ENCODE data around the gene AGXT.

AGXT gene

GRCh38 chr2:240917684-240918257 is 49.1 kb downstream of the AGXT start:
- no peak overlapping the region for H3K27ac ChIP-seq
- no peak for TF ChIP-seq CTCF (conservative IDR thresholded peaks at IDR 0.05)
- TF ChIP-seq ZFX (IDR thresholded peaks at IDR 0.05): no peak

GRCh38 chr2:240918258-240919091 is 49.9 kb downstream of the AGXT start:
- no peak overlapping the region for H3K27ac ChIP-seq
- TF ChIP-seq CTCF (conservative IDR thresholded peaks at IDR 0.05) (no peak), ZFX (IDR thresholded peaks at IDR 0.05) (no peak)

GRCh38 chr2:240919161-240919781 is 50.6 kb downstream of the AGXT start:
- no peak overlapping the region for H3K27ac ChIP-seq
- TF ChIP-seq CTCF (conservative IDR thresholded peaks at IDR 0.05): no peak
- no peak for TF ChIP-seq ZFX (IDR thresholded peaks at IDR 0.05)

- no peak overlapping the region for H3K27ac ChIP-seq
Measured at GRCh38 chr2:240919786-240920782, 51.5 kb downstream of the AGXT start.

GRCh38 chr2:240920783-240921231 is 52.2 kb downstream of the AGXT start:
- TF ChIP-seq ZFX (IDR thresholded peaks at IDR 0.05) (no peak), CTCF (conservative IDR thresholded peaks at IDR 0.05) (no peak)
- H3K27ac ChIP-seq: no peak overlapping the region

More at GRCh38 chr2:240919786-240920782, 51.5 kb downstream of the AGXT start:
- TF ChIP-seq ZFX (IDR thresholded peaks at IDR 0.05) (no peak), CTCF (conservative IDR thresholded peaks at IDR 0.05) (no peak)

- H3K27ac ChIP-seq: no peak overlapping the region
- TF ChIP-seq CTCF (conservative IDR thresholded peaks at IDR 0.05): no peak
- no peak for TF ChIP-seq ZFX (IDR thresholded peaks at IDR 0.05)
Measured at GRCh38 chr2:240921311-240921994, 52.8 kb downstream of the AGXT start.

Data from C4-2B (cell line).